ENCODE data around the gene SLC6A20. TPM values are rescaled to one million over a fixed set of nuclear protein-coding genes. Genes with fewer than 3 reads are reported as not detected.

Gene SLC6A20
- total RNA-seq, 1 donor from 2014 or later: 1.2 TPM

DNA sequence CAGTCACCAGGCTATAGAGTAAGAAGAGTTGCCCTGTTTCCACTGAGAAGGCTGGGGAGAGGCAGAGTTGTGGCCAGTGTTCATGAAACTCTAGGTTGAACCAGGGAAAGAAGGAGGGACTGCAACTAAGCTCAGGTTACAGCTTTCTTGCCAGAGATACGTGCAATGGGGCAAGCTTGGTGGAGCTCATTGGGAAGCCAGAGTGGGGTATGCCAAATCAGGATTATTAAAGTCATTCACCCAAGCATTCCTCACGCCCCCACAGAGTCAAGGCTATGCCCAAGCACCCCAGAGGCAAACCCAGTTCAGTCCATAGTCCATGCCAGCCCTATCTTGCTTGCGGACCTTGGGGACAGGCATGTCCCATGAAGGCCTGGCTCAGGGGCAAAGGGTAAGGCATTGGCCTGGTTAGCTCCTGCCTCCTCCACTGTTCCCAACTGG lies 17.6 kb downstream of the SLC6A20 start:
- no peak for DNase-seq

GRCh38 chr3:45777746-45778386 lies 18.5 kb downstream of the SLC6A20 start:
- no peak for DNase-seq

- DNase-seq: no peak
Observed at GRCh38 chr3:45777111-45777745, 19.1 kb downstream of the SLC6A20 start.

GRCh38 chr3:45776611-45777010 lies 19.7 kb downstream of the SLC6A20 start:
- peak; percentile 70 for DNase-seq

DNA sequence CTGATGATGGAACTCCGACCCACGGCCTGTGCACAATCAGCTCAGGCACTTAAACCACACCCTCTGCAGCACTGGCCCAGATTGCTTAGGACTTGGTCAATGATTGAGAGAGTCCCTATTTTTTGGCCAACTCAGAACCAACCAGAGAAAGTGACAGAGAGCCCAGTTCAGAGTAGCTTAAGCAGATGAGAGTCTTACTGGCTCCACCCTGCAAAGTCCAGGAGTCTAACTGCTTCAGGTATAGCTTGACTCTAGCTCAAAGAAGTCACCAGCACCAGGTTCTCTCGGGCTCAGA lies 20.1 kb downstream of the SLC6A20 start:
- no peak for DNase-seq

- no peak for DNase-seq
Observed at GRCh38 chr3:45775571-45776300, 20.6 kb downstream of the SLC6A20 start.

- DNase-seq: no peak
Observed at GRCh38 chr3:45774581-45775521, 21.5 kb downstream of the SLC6A20 start.

- no peak for DNase-seq
Observed at GRCh38 chr3:45773714-45774449, 22.5 kb downstream of the SLC6A20 start.

DNA sequence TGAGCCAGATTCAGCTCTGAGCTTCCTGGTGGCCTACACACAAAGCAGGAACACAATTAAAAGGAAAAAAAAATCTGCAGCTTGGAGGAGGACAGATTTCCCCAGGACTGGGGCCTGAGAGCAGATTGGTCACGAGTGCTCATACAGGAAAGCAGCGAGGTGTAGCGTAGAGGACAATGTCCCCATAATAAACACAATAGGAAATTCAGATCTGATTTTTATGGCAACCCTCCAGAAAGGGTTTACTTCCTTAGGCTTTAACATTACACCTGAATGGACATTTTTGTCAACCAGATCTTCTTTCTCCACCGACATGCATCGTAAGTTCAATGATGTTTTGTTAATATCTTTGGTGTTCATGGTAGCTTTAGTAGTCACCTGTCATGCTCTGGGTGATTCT lies 23.3 kb downstream of the SLC6A20 start:
- DNase-seq: no peak

DNA sequence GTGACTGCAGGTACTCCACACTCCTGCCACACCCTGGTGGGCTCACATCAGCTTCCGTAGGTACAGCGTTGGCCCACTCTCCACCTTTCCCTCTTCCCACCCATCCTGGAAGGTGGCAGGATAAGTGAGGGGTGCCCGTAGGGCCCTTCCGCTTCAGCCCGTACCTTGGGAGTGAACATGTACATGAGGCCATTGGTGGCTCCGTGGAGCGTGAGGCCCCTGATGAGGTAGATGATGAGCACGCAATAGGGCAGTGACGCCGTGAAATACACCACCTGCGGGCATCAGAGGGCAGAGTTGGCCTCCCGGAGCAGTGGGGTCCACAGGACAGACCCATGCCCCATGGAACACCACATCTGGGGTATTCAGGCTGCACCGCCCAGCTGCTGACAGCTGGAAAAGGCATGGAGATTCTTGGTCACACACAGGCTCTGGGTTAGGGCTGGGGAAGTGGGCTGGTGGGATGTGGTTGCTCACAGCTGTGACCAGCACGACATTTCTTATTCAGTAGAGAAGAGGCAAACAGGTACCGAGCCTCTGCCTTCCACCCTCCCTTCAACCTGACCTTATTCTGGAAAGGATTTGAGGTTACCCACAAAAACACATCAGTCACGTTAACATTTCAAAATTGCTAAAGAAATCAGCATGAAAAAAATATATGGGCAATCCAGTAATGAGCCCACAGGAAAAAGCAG lies 23.8 kb downstream of the SLC6A20 start:
- DNase-seq: no peak

GRCh38 chr3:45771831-45772230 lies 24.5 kb downstream of the SLC6A20 start:
- DNase-seq: no peak

DNA sequence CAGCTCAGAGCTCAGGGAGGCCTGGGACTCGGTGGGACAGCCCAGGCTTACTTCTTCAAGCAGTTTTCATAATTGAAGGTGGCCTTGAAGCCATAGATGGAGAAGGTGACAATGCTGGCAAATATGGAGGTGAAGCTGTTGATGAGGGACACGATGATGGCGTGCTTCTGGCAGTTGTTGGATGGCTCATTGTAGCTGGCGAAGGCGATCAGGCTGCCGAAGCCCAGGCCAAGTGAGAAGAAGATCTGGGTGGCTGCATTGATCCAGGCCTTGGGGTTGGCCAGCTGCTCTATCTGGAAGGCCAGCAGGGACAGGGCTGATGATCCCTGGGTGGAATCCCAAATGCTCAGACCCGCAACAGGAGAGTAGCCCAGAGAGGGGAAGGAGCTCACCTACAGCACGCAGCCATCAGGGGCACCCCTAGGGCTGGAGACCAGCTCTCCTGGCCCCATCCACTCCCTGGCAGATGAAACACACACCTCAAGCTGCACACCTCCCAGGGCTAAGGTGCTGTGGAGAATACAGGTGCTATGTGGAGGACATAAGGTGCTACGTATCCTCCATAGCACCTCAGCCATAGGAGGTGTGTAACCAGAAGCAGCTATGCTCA lies 25.1 kb downstream of the SLC6A20 start:
- no peak for DNase-seq

DNA sequence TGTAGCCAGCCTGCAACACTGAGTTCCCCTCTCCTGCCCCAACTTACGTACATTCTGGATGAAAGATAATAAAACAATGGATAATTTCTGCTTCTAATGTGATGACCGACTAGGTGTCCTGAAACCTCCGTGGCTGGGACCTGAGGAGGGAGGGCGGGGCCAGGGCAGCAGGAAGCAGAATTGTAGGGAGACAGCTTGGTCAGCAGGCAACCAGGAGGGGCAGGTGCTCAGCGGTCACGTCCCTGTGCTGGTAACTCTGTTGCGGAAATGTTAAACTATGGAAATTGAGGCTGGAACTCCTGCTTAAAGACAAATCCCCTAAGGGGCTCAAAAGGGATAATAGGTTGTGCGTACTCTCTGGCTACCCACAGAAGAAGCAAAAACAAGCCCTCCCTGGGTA lies 30.4 kb downstream of the SLC6A20 start:
- DNase-seq: no peak

- DNase-seq: no peak
Observed at GRCh38 chr3:45765266-45765851, 31.0 kb downstream of the SLC6A20 start.

- DNase-seq: no peak
Observed at GRCh38 chr3:45763303-45763675, 33.0 kb downstream of the SLC6A20 start.

- DNase-seq: no peak
Observed at GRCh38 chr3:45762647-45763302, 33.6 kb downstream of the SLC6A20 start.

- DNase-seq: no peak
Observed at GRCh38 chr3:45761831-45762230, 34.5 kb downstream of the SLC6A20 start.

- peak; percentile 64 for DNase-seq
Observed at GRCh38 chr3:45760878-45761711, 35.2 kb downstream of the SLC6A20 start.

DNA sequence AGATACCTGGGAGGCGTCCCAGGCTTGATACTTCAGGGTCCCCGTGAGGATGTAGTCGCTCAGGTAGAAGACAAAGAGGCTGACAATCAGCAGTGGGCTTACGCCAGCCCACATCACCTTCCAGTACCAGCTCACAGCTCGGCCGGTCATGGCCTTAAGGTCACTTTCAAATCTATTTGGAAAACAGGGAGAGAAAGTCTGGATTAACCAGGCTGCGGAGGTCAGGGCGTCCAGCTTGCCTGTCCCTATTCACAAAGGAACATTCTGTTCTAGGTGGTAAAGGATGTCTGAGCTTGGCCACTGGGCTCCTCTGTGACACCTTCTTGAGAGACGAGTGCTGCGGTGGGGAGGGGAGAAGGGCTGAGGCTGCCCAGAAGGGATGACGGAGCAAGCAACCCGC lies 36.5 kb downstream of the SLC6A20 start:
- DNase-seq: no peak
